ENCODE data around the gene SPRED1.

- TF ChIP-seq, protein P1, sequence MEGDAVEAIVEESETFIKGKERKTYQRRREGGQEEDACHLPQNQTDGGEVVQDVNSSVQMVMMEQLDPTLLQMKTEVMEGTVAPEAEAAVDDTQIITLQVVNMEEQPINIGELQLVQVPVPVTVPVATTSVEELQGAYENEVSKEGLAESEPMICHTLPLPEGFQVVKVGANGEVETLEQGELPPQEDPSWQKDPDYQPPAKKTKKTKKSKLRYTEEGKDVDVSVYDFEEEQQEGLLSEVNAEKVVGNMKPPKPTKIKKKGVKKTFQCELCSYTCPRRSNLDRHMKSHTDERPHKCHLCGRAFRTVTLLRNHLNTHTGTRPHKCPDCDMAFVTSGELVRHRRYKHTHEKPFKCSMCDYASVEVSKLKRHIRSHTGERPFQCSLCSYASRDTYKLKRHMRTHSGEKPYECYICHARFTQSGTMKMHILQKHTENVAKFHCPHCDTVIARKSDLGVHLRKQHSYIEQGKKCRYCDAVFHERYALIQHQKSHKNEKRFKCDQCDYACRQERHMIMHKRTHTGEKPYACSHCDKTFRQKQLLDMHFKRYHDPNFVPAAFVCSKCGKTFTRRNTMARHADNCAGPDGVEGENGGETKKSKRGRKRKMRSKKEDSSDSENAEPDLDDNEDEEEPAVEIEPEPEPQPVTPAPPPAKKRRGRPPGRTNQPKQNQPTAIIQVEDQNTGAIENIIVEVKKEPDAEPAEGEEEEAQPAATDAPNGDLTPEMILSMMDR (IDR thresholded peaks at IDR 0.05 in 2 of 3, conservative IDR thresholded peaks at IDR 0.05 in 1 of 3; ENCODE audit: control insufficient read depth in 2 of 3, extremely low read depth in 1 of 3, insufficient read depth in 1 of 3, low read depth in 3 of 3, low read length in 3 of 3): no peak
- TF ChIP-seq EP300 (IDR thresholded peaks at IDR 0.05; ENCODE audit: borderline replicate concordance in 1 of 2, control insufficient read depth in 1 of 2, low read depth in 2 of 2, low read length in 2 of 2): no peak
Measured at GRCh38 chr15:38253351-38253781, 730 bp downstream of the SPRED1 start.
